ENCODE measurements around the gene OGFOD2.

DNA sequence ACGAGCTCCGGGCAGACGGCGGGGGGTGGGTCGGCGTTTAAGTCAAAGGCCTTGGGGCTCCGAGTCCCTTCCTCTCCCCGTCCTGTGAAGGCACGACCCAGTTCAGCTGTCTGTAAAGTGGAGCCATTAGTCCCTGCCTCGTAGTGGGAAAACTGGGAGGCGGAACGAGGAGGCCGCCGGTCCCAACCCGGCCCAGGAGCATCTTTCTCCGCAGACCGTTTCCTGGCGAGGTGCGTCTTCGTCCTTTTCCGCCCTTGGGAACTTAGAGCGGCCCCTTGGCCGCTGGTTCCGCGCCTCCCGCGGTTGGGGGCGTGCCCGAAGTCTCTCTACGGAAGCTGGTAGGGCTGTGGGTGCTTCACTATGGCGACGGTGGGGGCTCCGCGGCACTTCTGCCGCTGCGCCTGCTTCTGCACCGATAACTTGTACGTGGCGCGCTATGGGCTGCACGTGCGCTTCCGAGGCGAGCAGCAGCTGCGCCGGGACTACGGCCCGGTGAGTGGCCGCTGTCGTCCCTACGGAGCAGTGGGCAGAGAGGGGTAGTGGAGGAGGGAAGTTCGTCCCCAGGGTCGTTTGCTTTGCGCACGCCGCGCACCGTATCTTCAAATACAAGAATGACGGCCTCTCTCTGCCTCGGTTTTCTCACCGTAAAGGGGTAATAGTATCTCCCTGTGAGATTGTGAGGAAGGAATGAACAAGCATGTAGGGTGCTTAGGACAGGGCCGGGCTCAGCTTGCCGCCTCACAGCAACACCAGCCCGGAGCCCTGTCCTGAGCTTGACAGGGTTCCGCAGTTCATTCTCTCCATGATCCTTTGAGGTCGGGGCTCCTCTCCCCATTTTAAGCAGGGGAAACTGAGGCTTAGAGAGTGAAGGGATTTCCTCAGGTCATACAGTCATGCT is at the start of gene OGFOD2:
- TF ChIP-seq POLR2A (IDR thresholded peaks at IDR 0.05; ENCODE audit: low read length) (peak; percentile 65), GATA1 (IDR thresholded peaks at IDR 0.05; ENCODE audit: low read depth, low read length) (no peak)

Data from erythroblast (primary cell).